ENCODE results near the gene SCRN1.

- TF ChIP-seq CTCF (IDR thresholded peaks at IDR 0.05) (no peak), POLR2A (IDR thresholded peaks at IDR 0.05) (no peak)
Observed at GRCh38 chr7:29893351-29893965, 96.1 kb downstream of the SCRN1 start.

Measured in uterus (tissue), 2 donors.